HepG2 (cell line): ENCODE data around the gene SGIP1. TPM values are rescaled to one million over a fixed set of nuclear protein-coding genes. Genes with fewer than 3 reads are reported as not detected.

ENCODE experiments used
- ATAC-seq: fragments of 200-7000 bp; cut with Tn5 transposase; 3 replicates; pipeline ENCODE4 v1.9.1; 2020; ENCODE audit warnings: mild to moderate bottlenecking, moderate library complexity
- BruUV-seq: library from RNA; stranded (reverse); fragments of 400-500 nt; replicated peaks from 2 replicates; lab custom pipeline; 2021; lab: Mats Ljungman, UMichigan
- CTCF ChIA-PET: fragments of 300-600 bp; formaldehyde crosslinking; extraction: SDS; loops from one replicate; lab custom pipeline; 2021; ENCODE audit warnings: low total read pairs, inconsistent platforms, low intra/inter-chr PET ratio; lab: Yijun Ruan, JAX
- POLR2A ChIA-PET: fragments of 350-600 bp; sonication (Branson Sonifier 250); formaldehyde crosslinking; loops from one replicate; lab custom pipeline; 2020; ENCODE audit warnings: antibody characterized with exemption, inconsistent platforms; lab: Yijun Ruan, JAX
- DNase-seq: peaks from one replicate; pipeline ENCODE4 v3.0.0-alpha.2; 2015; ENCODE audit warnings: low spot score
- FAIRE-seq: peaks from 3 replicates; lab custom pipeline; 2011; peaks lifted over from hg19 to GRCh38; lab: Jason Lieb, UNC
- H2AFZ ChIP-seq: one replicate; pipeline ENCODE4 v1.6.1; 2011; ENCODE audit warnings: low read length, inconsistent platforms
- H3K27ac ChIP-seq: fragments of 300-600 bp; 3 replicates; pipeline ENCODE4 v1.8.0; 2011; ENCODE audit warnings: mixed run types, mild to moderate bottlenecking, mixed read lengths, low read length, inconsistent platforms; ENCODE audit not compliant: insufficient read depth; ENCODE audit errors: extremely low read length
- H3K27me3 ChIP-seq, 2 experiments: fragments of 200-600 bp in 1 of 2; 2 replicates in 1 of 2; 3 replicates in 1 of 2; pipeline versions ENCODE4 v1.6.0 to v1.8.0; 2011; ENCODE audit warnings: low read length in 2 of 2, mild to moderate bottlenecking in 2 of 2, moderate library complexity in 2 of 2, inconsistent platforms in 1 of 2; ENCODE audit not compliant: insufficient read depth in 2 of 2, control insufficient read depth in 1 of 2
- H3K36me3 ChIP-seq, 2 experiments: fragments of 200-600 bp in 1 of 2; replicated peaks in 1 of 2; 2 replicates in 1 of 2; 3 replicates in 1 of 2; pipeline versions ENCODE4 v1.5.1 to v1.8.0; 2011; ENCODE audit warnings: low read length in 2 of 2, inconsistent platforms in 1 of 2; ENCODE audit not compliant: insufficient read depth in 2 of 2, control insufficient read depth in 1 of 2
- H3K4me1 ChIP-seq: 2 replicates; pipeline ENCODE4 v1.5.1; 2012; ENCODE audit warnings: low read length, inconsistent platforms; ENCODE audit not compliant: insufficient read depth
- H3K4me2 ChIP-seq: 2 replicates; pipeline ENCODE4 v1.6.0; 2011; ENCODE audit warnings: low read depth, low read length, inconsistent platforms
- H3K4me3 ChIP-seq, 3 experiments: fragments of 200-600 bp in 1 of 3; sonication (generic), shearing (Covaris generic) in 1 of 3; replicated peaks in 1 of 3; 2 replicates each; pipeline ENCODE4 v1.5.1; 2011 to 2016; ENCODE audit warnings: low read length in 3 of 3, inconsistent platforms in 2 of 3, low read depth in 2 of 3, mild to moderate bottlenecking in 2 of 3, control low read depth in 1 of 3, mixed read lengths in 1 of 3; ENCODE audit not compliant: insufficient read depth in 1 of 3
- H3K79me2 ChIP-seq: one replicate; pipeline ENCODE4 v1.6.1; 2011; ENCODE audit warnings: low read length, inconsistent platforms; ENCODE audit not compliant: insufficient read depth
- H3K9ac ChIP-seq: 2 replicates; pipeline ENCODE4 v1.6.0; 2011; ENCODE audit warnings: mild to moderate bottlenecking, low read depth, low read length, inconsistent platforms; ENCODE audit not compliant: insufficient read depth
- H3K9me3 ChIP-seq: 2 replicates; pipeline ENCODE4 v1.5.1; 2012; ENCODE audit warnings: mild to moderate bottlenecking, low read length
- H4K20me1 ChIP-seq: 2 replicates; pipeline ENCODE4 v1.6.0; 2011; ENCODE audit warnings: inconsistent platforms, mild to moderate bottlenecking, low read length, moderate library complexity; ENCODE audit not compliant: insufficient read depth
- ZNF331 ChIP-seq: sonication (generic); formaldehyde crosslinking; IDR thresholded peaks from 2 replicates; pipeline ENCODE4 v1.4.0; 2020; ENCODE audit warnings: missing genetic modification reagents
- WGBS: methylation state at CpG from one replicate; pipeline ENCODE4 v1.1.6; 2017; ENCODE audit warnings: low lambda C conversion rate; 5-methylcytosine and 5-hydroxymethylcytosine counted together
- in situ Hi-C: cut with HindIII; loops from 2 replicates; pipeline ENCODE4 v1.10.0; 2017; ENCODE audit warnings: low pct_unique_long_range_greater_than_20kb; ENCODE audit not compliant: extremely low pct_ligation_motif_present
- intact Hi-C: fragments of 100-400 bp; cut with micrococcal nuclease; formaldehyde crosslinking; loops from one replicate; pipeline ENCODE4 v1.10.0; 2022; ENCODE audit not compliant: unreplicated experiment
- polyA plus RNA-seq, 8 experiments: library from polyadenylated mRNA; depleted of rRNA in 3 of 8; stranded (reverse) in 7 of 8; unstranded in 1 of 8; fragments of >200 nt; fragmentation: Illumina TruSeq in 4 of 8; extraction: Trizol in 4 of 8; gene quantifications; 2 replicates each; pipeline versions ENCODE4 v1.2.1 to v1.2.3, GENCODE V29; 2011 to 2016; ENCODE audit warnings: low read depth in 4 of 8, missing spikeins in 1 of 8, mixed read lengths in 1 of 8; ENCODE audit not compliant: insufficient read depth in 1 of 8
- total RNA-seq, 5 experiments: library from RNA; depleted of rRNA; stranded (reverse); fragments of >200 nt; fragmentation: Illumina TruSeq; extraction: Trizol; gene quantifications; 2 replicates each; pipeline ENCODE4 v1.2.3, GENCODE V29; 2016; ENCODE audit warnings: low read depth in 1 of 5
- TF ChIP-seq, protein P1 (sequence below): sonication (generic); formaldehyde crosslinking; IDR thresholded peaks from one replicate; pipeline ENCODE4 v1.5.1; 2020; ENCODE audit warnings: mild to moderate bottlenecking, missing genetic modification reagents; ENCODE audit errors: not compliant biosample characterization
- TF ChIP-seq, protein P2 (sequence below): sonication (generic); formaldehyde crosslinking; IDR thresholded peaks from 2 replicates; pipeline ENCODE4 v1.4.0; 2020; ENCODE audit warnings: missing genetic modification reagents
- TF ChIP-seq, protein P3 (sequence below): sonication (generic); formaldehyde crosslinking; IDR thresholded peaks from 2 replicates; pipeline ENCODE4 v1.4.0; 2020; ENCODE audit warnings: mild to moderate bottlenecking, missing genetic modification reagents
- TF ChIP-seq, protein P4 (sequence below): sonication (generic); formaldehyde crosslinking; IDR thresholded peaks from 2 replicates; pipeline ENCODE4 v1.4.0; 2020; ENCODE audit warnings: mild to moderate bottlenecking, missing genetic modification reagents

Gene SGIP1
- total and polyA plus RNA-seq, 2 of the 13 experiments (the other 11 are each of a cell fraction or from before 2014, with no cell fraction given): not detected

DNA sequence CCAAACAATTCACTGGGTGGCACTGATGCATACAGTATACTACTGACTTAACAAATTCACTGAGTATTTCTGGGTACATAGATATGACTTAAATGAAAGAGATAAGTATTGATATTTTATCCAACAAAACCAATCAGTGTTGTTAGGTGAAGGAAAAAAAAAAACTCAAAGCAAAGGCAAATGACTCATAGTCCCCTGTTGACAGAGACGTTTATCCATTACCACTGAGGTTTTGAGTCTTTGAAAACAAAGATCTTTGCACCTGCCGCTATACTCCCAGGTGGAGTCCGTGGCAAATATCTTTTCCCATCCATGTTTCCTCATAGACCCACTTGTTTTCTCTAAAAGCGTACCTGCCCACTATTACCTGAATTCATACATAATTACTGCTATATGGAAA, 236.7 kb downstream of the SGIP1 start (continued):
- TF ChIP-seq, protein P1, sequence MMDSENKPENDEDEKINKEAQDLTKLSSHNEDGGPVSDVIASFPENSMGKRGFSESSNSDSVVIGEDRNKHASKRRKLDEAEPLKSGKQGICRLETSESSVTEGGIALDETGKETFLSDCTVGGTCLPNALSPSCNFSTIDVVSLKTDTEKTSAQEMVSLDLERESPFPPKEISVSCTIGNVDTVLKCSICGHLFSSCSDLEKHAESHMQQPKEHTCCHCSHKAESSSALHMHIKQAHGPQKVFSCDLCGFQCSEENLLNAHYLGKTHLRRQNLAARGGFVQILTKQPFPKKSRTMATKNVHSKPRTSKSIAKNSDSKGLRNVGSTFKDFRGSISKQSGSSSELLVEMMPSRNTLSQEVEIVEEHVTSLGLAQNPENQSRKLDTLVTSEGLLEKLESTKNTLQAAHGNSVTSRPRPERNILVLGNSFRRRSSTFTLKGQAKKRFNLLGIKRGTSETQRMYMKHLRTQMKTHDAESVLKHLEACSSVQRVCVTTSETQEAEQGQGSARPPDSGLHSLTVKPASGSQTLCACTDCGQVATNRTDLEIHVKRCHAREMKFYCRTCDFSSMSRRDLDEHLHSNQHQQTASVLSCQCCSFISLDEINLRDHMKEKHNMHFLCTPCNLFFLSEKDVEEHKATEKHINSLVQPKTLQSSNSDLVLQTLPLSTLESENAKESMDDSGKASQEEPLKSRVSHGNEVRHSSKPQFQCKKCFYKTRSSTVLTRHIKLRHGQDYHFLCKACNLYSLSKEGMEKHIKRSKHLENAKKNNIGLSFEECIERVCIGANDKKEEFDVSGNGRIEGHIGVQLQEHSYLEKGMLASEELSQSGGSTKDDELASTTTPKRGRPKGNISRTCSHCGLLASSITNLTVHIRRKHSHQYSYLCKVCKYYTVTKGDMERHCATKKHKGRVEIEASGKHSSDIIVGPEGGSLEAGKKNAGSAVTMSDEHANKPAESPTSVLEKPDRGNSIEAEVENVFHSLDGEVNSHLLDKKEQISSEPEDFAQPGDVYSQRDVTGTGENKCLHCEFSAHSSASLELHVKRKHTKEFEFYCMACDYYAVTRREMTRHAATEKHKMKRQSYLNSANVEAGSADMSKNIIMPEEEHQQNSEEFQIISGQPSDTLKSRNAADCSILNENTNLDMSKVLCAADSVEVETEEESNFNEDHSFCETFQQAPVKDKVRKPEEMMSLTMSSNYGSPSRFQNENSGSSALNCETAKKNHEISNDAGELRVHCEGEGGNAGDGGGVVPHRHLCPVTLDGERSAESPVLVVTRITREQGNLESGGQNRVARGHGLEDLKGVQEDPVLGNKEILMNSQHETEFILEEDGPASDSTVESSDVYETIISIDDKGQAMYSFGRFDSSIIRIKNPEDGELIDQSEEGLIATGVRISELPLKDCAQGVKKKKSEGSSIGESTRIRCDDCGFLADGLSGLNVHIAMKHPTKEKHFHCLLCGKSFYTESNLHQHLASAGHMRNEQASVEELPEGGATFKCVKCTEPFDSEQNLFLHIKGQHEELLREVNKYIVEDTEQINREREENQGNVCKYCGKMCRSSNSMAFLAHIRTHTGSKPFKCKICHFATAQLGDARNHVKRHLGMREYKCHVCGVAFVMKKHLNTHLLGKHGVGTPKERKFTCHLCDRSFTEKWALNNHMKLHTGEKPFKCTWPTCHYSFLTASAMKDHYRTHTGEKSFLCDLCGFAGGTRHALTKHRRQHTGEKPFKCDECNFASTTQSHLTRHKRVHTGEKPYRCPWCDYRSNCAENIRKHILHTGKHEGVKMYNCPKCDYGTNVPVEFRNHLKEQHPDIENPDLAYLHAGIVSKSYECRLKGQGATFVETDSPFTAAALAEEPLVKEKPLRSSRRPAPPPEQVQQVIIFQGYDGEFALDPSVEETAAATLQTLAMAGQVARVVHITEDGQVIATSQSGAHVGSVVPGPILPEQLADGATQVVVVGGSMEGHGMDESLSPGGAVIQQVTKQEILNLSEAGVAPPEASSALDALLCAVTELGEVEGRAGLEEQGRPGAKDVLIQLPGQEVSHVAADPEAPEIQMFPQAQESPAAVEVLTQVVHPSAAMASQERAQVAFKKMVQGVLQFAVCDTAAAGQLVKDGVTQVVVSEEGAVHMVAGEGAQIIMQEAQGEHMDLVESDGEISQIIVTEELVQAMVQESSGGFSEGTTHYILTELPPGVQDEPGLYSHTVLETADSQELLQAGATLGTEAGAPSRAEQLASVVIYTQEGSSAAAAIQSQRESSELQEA (CRISPR knock-in tag): no peak
- no peak for TF ChIP-seq ZNF331 (CRISPR knock-in tag)

DNA sequence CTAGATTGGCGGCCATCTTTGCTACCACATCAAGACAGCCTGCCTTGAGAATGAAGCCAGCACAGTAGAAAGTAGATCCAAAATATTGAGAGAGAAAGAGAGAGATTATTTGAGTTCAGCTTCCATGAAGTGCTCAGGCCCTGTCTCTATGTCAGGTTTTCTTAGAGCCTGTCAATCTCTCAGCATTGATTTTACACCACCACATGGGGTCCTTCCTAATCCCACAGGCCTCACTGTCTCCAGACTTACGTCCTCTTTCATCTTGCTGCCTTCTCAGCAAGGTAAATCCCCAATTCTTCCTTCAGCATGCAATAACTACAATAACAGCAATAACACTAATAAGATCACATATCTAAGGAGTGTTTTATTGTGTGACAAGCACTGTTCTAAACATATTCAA, 239.3 kb downstream of the SGIP1 start:
- no peaks in the 10 kb centered on the region for H3K9me3 ChIP-seq
- DNase-seq (no peak), FAIRE-seq (no peak), ATAC-seq (no peak)
- H3K9ac ChIP-seq: no peak overlapping the region
- BruUV-seq: no TSS peak
- no peaks in the 10 kb centered on the region for H3K4me1 ChIP-seq
- ChIA-PET CTCF (no interaction called here), POLR2A (no interaction called here)
- in situ Hi-C loops (no loop called here), intact Hi-C loops (no loop called here)
- H3K27ac ChIP-seq: no peak overlapping the region
- H3K79me2 ChIP-seq: no peaks in the 10 kb centered on the region
- WGBS: 7% methylated on average over 2 of the region's 2 CpGs
- no peaks in the 10 kb centered on the region for H4K20me1 ChIP-seq
- H3K4me3 ChIP-seq: no peak overlapping the region
- H3K36me3 ChIP-seq: no peaks in the 10 kb centered on the region
- H2AFZ ChIP-seq: no peak overlapping the region
- H3K4me2 ChIP-seq: no peak overlapping the region
- H3K27me3 ChIP-seq: no peaks in the 10 kb centered on the region
- TF ChIP-seq, protein P2, sequence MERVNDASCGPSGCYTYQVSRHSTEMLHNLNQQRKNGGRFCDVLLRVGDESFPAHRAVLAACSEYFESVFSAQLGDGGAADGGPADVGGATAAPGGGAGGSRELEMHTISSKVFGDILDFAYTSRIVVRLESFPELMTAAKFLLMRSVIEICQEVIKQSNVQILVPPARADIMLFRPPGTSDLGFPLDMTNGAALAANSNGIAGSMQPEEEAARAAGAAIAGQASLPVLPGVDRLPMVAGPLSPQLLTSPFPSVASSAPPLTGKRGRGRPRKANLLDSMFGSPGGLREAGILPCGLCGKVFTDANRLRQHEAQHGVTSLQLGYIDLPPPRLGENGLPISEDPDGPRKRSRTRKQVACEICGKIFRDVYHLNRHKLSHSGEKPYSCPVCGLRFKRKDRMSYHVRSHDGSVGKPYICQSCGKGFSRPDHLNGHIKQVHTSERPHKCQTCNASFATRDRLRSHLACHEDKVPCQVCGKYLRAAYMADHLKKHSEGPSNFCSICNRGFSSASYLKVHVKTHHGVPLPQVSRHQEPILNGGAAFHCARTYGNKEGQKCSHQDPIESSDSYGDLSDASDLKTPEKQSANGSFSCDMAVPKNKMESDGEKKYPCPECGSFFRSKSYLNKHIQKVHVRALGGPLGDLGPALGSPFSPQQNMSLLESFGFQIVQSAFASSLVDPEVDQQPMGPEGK (CRISPR knock-in tag): no peak
- TF ChIP-seq, protein P3, sequence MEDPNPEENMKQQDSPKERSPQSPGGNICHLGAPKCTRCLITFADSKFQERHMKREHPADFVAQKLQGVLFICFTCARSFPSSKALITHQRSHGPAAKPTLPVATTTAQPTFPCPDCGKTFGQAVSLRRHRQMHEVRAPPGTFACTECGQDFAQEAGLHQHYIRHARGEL (CRISPR knock-in tag): no peak
- TF ChIP-seq, protein P4, sequence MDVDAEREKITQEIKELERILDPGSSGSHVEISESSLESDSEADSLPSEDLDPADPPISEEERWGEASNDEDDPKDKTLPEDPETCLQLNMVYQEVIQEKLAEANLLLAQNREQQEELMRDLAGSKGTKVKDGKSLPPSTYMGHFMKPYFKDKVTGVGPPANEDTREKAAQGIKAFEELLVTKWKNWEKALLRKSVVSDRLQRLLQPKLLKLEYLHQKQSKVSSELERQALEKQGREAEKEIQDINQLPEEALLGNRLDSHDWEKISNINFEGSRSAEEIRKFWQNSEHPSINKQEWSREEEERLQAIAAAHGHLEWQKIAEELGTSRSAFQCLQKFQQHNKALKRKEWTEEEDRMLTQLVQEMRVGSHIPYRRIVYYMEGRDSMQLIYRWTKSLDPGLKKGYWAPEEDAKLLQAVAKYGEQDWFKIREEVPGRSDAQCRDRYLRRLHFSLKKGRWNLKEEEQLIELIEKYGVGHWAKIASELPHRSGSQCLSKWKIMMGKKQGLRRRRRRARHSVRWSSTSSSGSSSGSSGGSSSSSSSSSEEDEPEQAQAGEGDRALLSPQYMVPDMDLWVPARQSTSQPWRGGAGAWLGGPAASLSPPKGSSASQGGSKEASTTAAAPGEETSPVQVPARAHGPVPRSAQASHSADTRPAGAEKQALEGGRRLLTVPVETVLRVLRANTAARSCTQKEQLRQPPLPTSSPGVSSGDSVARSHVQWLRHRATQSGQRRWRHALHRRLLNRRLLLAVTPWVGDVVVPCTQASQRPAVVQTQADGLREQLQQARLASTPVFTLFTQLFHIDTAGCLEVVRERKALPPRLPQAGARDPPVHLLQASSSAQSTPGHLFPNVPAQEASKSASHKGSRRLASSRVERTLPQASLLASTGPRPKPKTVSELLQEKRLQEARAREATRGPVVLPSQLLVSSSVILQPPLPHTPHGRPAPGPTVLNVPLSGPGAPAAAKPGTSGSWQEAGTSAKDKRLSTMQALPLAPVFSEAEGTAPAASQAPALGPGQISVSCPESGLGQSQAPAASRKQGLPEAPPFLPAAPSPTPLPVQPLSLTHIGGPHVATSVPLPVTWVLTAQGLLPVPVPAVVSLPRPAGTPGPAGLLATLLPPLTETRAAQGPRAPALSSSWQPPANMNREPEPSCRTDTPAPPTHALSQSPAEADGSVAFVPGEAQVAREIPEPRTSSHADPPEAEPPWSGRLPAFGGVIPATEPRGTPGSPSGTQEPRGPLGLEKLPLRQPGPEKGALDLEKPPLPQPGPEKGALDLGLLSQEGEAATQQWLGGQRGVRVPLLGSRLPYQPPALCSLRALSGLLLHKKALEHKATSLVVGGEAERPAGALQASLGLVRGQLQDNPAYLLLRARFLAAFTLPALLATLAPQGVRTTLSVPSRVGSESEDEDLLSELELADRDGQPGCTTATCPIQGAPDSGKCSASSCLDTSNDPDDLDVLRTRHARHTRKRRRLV (CRISPR knock-in tag): no peak
